HG03025 (cell line): ENCODE measurements around the gene CDH15.

Source experiments
- ATAC-seq: cut with Tn5 transposase; IDR thresholded peaks from one replicate; pipeline ENCODE4 v1.9.1; 2021; ENCODE audit warnings: mild to moderate bottlenecking, moderate library complexity; ENCODE audit not compliant: unreplicated experiment, low FRiP score

The CDH15 gene

GRCh38 chr16:89171216-89172170 is at the start of gene CDH15:
Gene CDH15 (plus strand): TSS chr16:89171748. CDS start chr16:89171832, 84 bp downstream.
- ATAC-seq, result peak; percentile 41

DNA sequence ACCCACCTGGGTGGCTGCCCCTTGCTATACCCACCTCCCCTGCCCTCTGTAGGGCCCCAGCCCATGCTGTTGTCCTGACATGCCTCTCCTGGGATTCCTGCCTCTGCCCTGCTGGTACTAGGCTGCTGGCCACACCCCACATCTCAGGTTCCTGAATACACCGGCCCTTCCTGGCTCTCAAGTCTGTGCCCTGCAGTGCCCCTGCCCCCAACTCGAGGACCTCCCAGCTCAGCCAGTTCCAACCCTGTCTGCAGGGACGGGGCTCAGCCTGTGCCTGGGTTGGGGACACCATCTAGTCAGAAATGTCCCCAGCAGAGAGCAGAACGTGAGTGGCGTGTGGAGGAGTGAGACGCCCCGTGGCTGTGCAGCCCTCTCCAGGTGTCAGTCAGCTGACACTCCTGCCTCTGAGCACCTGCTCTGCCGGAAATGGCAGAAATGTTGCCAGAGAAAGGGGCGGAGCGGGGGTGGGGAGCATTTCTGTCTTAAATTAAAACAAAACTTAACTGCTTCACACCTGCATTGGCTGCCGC is 49.2 kb upstream of the CDH15 start:
- no peak for ATAC-seq

DNA sequence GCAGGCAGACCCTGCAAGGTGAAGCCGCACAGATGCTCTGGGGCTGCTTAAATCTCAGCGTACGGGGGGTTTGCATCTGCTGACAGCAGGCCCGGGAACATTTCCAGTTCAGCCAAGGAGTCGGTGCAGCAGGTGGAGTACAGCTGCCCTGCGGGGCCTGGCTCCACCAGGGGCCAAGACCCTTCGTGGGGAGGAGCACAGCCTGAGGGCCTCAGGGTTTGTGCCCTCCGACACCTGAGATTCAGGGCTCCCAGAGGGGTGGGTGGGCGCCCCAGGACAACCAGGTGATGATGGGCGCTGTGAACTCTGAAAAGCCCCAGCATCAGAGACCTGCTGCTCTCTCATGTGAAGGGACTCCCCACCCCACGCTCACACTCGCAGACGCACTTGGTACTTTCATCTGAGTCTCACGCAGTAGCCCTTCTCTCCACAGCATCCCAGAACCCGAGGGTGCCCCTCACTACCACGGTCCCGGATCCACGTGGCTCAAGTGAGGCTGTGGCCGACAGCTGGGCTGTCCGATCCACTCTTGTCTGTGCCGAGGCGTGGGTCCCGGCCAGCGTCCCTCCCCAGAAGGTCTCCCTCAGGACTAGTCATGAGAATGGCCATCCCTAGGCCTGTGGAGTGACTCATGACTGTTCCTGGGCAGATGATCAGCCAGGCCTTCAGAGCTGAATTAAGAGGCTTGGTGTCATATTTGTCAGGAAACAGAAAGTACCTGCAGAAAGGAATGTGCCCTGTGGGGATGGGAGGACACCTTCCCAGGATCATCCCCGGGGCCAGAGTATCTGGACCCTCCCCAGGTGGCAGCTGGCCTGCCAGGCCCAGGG is 48.3 kb upstream of the CDH15 start:
- ATAC-seq, result no peak

GRCh38 chr16:89123831-89124100 is 47.8 kb upstream of the CDH15 start:
- ATAC-seq, result no peak

DNA sequence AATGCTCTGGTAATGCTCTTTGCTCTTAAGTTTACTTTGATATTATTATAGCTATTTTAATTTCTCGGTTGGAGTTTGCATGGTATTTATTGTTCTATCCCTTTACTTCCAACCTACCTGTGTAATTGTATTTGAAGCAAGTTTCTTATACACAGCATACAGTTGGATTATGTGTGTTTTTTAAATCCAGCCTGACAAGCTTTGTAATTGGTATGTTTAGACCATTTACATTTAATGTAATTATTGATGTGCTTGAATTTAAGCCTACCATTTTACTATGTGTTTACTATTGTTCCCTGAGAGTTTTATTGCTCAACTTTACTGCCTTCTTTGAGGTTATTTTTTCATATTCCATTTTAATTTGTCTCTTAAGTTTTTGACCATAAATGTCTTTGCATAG is 42.2 kb upstream of the CDH15 start:
- no peak for ATAC-seq

DNA sequence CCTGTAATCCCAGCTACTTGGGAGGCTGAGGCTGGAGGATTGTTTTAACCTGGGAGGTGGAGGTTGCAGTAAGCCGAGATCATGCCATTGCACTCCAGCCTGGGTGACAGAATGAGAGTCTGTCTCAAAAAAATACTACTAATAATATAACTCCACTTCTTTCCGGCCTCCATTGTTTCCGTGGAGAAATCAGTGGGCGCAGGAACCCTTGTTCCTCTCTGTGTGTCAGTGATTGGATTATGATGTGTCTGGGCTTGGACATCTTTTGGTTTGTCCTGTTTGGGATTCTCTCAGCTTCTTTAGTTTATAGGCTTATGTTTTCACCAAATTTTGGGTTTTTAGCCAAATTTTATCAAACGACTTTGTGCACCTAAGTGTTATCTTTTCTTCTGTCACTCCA is 41.1 kb upstream of the CDH15 start:
- no peak for ATAC-seq

DNA sequence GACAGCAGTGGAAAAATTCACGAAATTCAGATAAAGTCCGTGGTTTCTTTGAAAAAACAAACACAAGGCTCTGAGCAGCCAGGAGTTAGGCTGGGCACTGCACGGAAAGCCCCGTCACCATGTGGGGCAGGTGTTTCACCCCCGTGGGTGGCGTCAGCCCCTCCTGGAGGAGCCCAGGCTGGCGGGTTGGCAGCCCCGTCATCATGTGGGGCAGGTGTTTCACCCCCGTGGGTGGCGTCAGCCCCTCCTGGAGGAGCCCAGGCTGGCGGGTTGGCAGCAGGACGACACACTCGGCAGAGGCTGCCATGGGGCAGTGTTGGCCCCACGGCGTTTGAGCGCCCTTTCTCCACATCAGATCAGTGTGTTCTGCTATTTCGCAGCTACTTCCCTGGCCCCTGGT is 39.8 kb upstream of the CDH15 start:
- no peak for ATAC-seq

DNA sequence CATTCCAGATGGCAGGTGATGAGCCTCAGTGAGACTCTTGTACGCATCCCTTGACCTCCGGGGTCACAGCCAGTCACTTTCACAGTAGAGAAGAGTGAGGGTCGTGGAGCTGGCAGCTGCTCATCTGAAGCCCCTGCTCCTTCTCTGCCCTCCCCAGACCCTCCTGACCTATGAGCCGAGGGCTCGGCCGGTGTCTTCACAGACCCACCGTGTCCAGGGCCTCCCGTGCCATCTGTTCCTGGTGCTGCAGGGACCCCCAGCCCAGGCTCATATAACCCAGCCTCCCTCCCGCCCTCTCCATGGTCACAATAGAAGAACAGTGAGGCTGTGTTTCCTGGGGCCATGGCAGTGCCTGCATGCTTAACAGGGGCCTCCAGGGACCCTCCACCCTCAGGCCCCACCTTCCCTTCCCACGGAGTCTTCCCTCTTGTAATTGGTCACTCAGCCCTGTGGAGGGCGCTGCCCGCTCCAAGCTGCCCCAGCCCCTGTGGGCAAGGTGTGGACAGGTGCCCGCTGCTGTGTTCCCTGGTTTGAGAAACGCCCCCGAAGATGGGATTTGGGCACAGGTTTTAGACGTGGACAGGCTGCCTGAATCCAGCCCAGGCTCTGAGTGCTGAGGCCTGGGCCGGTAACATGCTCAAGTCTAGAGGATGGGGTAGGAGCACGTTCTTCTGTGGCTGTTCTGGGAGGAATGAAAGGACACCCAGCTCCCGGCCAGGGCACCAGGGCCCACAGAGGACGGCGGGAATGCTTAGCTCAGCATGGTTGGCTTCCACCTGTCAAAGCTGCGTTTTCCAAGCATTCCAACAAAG is 39.1 kb upstream of the CDH15 start:
- no peak for ATAC-seq

DNA sequence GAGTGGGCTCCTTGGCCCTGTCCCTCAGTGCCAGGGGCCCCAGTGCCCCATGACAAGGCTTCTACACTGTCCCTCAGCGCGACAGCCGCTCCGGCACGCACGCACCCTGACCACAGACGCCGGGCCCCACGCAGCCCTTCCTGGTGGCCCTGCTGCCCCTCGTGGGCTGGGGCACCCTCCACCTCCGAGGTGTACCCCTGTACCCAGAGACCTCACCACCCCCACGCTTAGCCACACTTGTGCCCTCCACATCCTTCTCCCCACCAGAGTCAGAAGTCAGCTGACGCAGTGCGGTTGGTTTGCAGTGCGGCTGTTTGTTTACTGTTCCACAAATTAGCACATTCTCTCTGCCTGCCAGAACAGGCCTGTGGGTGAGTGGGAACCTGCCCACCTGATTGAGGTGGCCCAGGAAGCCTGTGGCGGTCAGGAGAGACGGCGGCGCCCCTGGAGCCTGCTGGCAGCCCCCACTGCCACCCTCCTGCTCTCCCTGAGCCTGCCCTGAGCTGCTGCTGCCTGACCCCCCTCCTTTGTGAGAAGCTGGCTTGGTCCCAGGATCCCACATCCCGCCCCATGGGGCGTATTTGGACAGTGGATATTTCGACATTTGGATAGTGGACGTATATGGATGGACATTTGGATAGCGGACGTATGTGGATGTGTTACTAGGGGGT is 38.0 kb upstream of the CDH15 start:
- no peak for ATAC-seq

GRCh38 chr16:89134269-89134668 is 37.3 kb upstream of the CDH15 start:
- no peak for ATAC-seq

DNA sequence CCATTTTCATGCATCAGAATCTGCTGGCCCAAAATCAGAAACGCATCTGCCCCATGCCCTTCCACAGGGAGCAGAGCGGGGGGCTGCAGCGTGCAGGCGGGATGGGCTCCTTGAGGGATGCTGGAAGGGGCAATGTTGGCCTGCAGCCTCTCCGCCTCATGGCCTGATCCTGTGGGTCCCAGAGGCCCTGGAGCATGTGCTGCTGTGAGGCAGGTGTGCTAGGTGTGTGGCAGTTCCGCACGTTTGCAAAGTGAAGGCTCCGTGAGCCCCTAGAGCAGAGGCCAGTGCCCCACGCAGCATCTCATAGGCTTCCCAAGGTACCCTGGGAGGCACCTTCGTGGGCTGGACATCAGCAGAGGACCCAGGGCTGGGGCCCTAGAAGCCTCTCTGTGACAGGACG is 36.4 kb upstream of the CDH15 start:
- ATAC-seq, result no peak

DNA sequence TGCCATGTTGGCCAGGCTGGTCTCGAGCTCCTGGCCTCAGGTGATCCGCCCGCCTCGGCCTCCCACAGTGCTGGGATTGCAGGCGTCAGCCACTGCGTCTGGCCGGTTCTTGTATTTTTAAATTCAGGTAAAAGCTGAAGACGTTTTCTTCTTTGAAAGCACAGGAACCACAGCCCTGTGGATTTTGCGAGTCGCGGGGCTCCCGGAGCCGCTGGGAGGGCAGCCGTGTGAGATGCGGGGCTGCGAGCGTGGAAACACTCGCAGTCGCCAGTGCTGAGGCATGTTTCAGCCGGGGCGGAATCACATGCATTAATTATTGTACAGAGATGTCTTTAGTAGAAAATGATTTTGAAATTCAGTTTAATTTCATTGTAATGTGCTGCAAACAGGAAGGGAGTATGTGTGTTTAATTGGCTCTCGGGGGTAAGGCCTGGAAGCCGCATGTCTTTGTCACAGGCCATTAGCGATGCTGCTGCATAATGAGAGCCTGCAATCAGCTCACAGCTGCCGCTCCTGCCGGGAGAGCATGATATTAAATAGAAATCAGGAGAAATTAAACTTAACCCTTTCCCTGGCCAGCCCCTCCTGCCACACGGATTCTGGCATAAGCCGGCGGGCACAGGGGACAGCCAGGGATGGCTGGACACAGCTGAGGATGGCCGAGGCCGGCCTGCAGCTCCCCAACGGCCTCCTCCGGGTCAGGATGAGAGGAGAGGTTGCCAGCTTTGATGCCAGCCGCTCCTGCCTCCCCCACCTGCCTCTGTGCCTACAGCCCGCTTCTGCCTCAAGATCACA is 35.4 kb upstream of the CDH15 start:
- ATAC-seq, result no peak

- ATAC-seq, result no peak
Measured at GRCh38 chr16:89136931-89137330, 34.6 kb upstream of the CDH15 start.

GRCh38 chr16:89137666-89138512 is 33.7 kb upstream of the CDH15 start:
- no peak for ATAC-seq

GRCh38 chr16:89138513-89138795 is 33.1 kb upstream of the CDH15 start:
- ATAC-seq, result no peak

DNA sequence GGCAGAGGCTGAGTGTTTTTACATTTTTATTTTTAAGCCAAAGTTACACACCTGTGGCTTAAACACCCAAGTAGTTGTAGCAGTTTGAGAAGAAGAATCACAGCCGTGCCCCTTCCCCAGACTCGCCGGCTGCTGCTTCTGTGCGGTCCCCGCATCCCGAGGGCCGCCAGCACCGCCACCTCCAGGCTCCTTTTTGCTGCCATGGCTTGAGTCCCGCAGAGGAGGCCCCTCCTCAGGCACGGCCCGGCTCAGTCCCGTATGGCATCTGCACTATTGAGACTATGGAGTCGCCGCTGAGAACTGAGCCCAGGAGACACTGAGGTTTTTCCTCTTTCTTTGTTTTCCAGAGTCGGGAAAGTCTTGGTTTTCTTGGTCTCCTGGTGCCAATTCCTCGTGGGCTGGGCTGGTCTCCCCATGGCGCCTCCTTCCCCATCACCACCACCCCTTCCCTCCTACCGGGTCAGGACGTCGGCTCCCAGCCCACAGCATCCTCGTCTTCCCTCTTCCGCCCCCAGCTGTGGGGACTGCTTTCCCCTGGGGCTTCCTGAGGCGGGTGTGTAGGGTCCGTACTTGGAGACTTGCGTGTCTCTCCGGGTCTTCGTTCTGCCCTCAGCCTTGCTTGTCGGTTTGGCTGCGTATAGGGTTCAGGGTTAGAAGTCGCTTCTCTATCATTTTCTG is 32.6 kb upstream of the CDH15 start:
- ATAC-seq, result no peak

DNA sequence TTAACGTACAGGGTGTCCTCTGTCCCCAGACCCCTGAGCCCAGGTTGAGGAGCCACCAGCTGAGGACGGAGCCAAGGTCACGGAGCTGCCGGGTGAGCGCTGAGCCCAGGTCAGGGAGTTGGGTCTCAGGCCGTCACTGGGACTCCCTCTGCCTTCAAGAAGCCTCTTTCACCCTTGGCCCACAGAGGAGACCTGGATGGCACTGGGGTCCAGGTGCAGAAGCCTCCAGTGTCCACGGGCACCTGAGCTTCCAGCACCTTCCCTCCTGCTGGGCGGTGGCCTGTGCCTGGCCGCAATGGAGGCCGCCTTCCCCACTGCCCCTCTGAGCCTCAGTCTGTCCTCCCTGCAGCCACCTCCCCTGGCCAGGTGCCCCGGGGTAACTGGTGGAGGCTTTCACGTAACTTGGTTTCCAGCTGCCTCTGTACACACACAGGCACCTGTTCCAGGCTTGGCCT is 31.6 kb upstream of the CDH15 start:
- ATAC-seq, result no peak

DNA sequence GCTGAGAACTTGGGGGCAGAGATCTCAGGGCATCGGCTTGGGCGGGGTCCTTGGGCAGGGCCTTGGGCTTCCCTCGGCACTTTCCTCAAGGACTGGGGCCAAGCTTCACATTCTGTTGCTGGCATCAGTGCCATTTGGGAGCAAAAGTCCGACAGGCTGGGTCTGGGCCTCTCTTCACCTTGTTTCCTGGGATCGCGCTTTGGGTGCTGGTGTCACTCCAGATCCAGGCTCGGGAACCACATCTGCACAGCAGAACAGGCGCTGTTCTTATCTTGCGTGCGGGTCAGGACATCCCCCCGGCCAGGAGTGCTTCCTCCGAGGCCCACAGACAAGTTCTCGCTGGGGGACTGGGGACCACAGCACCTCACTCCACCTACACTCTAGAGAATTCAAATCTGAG is 31.1 kb upstream of the CDH15 start:
- no peak for ATAC-seq
